ENCODE results near the gene C15orf39. TPM values are rescaled to one million over a fixed set of nuclear protein-coding genes. Genes with fewer than 3 reads are reported as not detected.
A peak's percentile ranks its signal among the peaks of the same experiment; 100 is the strongest.

C15orf39 gene
- polyA plus RNA-seq, 4 donors: 6.5 to 20.6 (median 11.9) TPM

GRCh38 chr15:75176396-75176761 is 25.3 kb upstream of the C15orf39 start:
- Histone ChIP-seq H3K27ac (ENCODE audit: low read depth in 1 of 3, low read length in 2 of 3) (peak overlapping the region in 1 of 3 donors; percentile 19), H3K36me3 (ENCODE audit: control insufficient read depth in 3 of 3, insufficient read depth in 2 of 3, low read depth in 1 of 3, low read length in 3 of 3) (no peaks in the 10 kb centered on the region), H3K27me3 (ENCODE audit: control insufficient read depth in 3 of 3, insufficient read depth in 3 of 3, low read length in 3 of 3) (peaks cover 0 to 4% (median 0%) of the 10 kb centered on the region in 3 donors), H3K4me3 (ENCODE audit: low read depth in 1 of 3, low read length in 3 of 3) (no peak overlapping the region), H3K4me1 (ENCODE audit: control insufficient read depth in 3 of 3, insufficient read depth in 2 of 3, low read depth in 1 of 3, low read length in 2 of 3) (peaks cover 0 to 33% (median 12%) of the 10 kb centered on the region in 3 donors), H3K9me3 (ENCODE audit: control insufficient read depth in 2 of 2, insufficient read depth in 1 of 2, low read depth in 1 of 2, low read length in 1 of 2) (no peaks in the 10 kb centered on the region)
- DNase-seq (no peak), FAIRE-seq (no peak)
- WGBS, 3 donors: 82 to 87% (median 87%) methylated on average over 4 of the region's 4 CpGs

GRCh38 chr15:75177360-75178071 is 24.2 kb upstream of the C15orf39 start:
- Histone ChIP-seq H3K4me3 (ENCODE audit: low read depth in 1 of 3, low read length in 3 of 3) (no peak overlapping the region), H3K27me3 (ENCODE audit: control insufficient read depth in 3 of 3, insufficient read depth in 3 of 3, low read length in 3 of 3) (peaks cover 0 to 4% (median 0%) of the 10 kb centered on the region in 3 donors), H3K9me3 (ENCODE audit: control insufficient read depth in 2 of 2, insufficient read depth in 1 of 2, low read depth in 1 of 2, low read length in 1 of 2) (no peaks in the 10 kb centered on the region), H3K4me1 (ENCODE audit: control insufficient read depth in 3 of 3, insufficient read depth in 2 of 3, low read depth in 1 of 3, low read length in 2 of 3) (peaks cover 2 to 45% (median 14%) of the 10 kb centered on the region in 3 donors), H3K36me3 (ENCODE audit: control insufficient read depth in 3 of 3, insufficient read depth in 2 of 3, low read depth in 1 of 3, low read length in 3 of 3) (no peaks in the 10 kb centered on the region), H3K27ac (ENCODE audit: low read depth in 1 of 3, low read length in 2 of 3) (peak overlapping the region in 1 of 3 donors; percentile 18)
- WGBS, 3 donors: 62 to 72% (median 67%) methylated on average over 6 of the region's 6 CpGs
- no peak for FAIRE-seq
- no peak for DNase-seq

- DNase-seq (peak in 1 of 2 donors; percentile 70), FAIRE-seq (no peak)
- peak overlapping the region in 1 of 3 donors; percentile 64 for H3K27ac ChIP-seq (ENCODE audit: low read depth in 1 of 3, low read length in 2 of 3)
- peaks cover 2 to 51% (median 14%) of the 10 kb centered on the region in 3 donors for H3K4me1 ChIP-seq (ENCODE audit: control insufficient read depth in 3 of 3, insufficient read depth in 2 of 3, low read depth in 1 of 3, low read length in 2 of 3)
- 15 to 26% (median 22%) methylated on average over 47 to 53 of the region's 53 CpGs for WGBS, 3 donors
- H3K27me3 ChIP-seq (ENCODE audit: control insufficient read depth in 3 of 3, insufficient read depth in 3 of 3, low read length in 3 of 3): peaks cover 0 to 4% (median 0%) of the 10 kb centered on the region in 3 donors
- no peaks in the 10 kb centered on the region for H3K9me3 ChIP-seq (ENCODE audit: control insufficient read depth in 2 of 2, insufficient read depth in 1 of 2, low read depth in 1 of 2, low read length in 1 of 2)
- peak overlapping the region in 2 of 3 donors; percentile 10 to 16 for H3K4me3 ChIP-seq (ENCODE audit: low read depth in 1 of 3, low read length in 3 of 3)
- H3K36me3 ChIP-seq (ENCODE audit: control insufficient read depth in 3 of 3, insufficient read depth in 2 of 3, low read depth in 1 of 3, low read length in 3 of 3): no peaks in the 10 kb centered on the region
Measured at GRCh38 chr15:75178171-75178937, 23.3 kb upstream of the C15orf39 start.

- peaks cover 2 to 51% (median 14%) of the 10 kb centered on the region in 3 donors for H3K4me1 ChIP-seq (ENCODE audit: control insufficient read depth in 3 of 3, insufficient read depth in 2 of 3, low read depth in 1 of 3, low read length in 2 of 3)
- DNase-seq (no peak), FAIRE-seq (no peak)
- no peaks in the 10 kb centered on the region for H3K36me3 ChIP-seq (ENCODE audit: control insufficient read depth in 3 of 3, insufficient read depth in 2 of 3, low read depth in 1 of 3, low read length in 3 of 3)
- H3K4me3 ChIP-seq (ENCODE audit: low read depth in 1 of 3, low read length in 3 of 3): peak overlapping the region in 1 of 3 donors; percentile 16
- H3K27me3 ChIP-seq (ENCODE audit: control insufficient read depth in 3 of 3, insufficient read depth in 3 of 3, low read length in 3 of 3): peaks cover 0 to 4% (median 0%) of the 10 kb centered on the region in 3 donors
- H3K27ac ChIP-seq (ENCODE audit: low read depth in 1 of 3, low read length in 2 of 3): peak overlapping the region in 1 of 3 donors; percentile 64
- 61 to 79% (median 69%) methylated on average over 18 to 20 of the region's 20 CpGs for WGBS, 3 donors
- no peaks in the 10 kb centered on the region for H3K9me3 ChIP-seq (ENCODE audit: control insufficient read depth in 2 of 2, insufficient read depth in 1 of 2, low read depth in 1 of 2, low read length in 1 of 2)
Measured at GRCh38 chr15:75178938-75179745, 22.5 kb upstream of the C15orf39 start.

GRCh38 chr15:75179746-75180140 is 21.9 kb upstream of the C15orf39 start:
- H3K9me3 ChIP-seq (ENCODE audit: control insufficient read depth in 2 of 2, insufficient read depth in 1 of 2, low read depth in 1 of 2, low read length in 1 of 2): no peaks in the 10 kb centered on the region
- DNase-seq: no peak
- FAIRE-seq: no peak
- no peak overlapping the region for H3K27ac ChIP-seq (ENCODE audit: low read depth in 1 of 3, low read length in 2 of 3)
- WGBS, 3 donors: 81 to 89% (median 85%) methylated on average over 4 of the region's 4 CpGs
- no peak overlapping the region for H3K4me3 ChIP-seq (ENCODE audit: low read depth in 1 of 3, low read length in 3 of 3)
- H3K4me1 ChIP-seq (ENCODE audit: control insufficient read depth in 3 of 3, insufficient read depth in 2 of 3, low read depth in 1 of 3, low read length in 2 of 3): peaks cover 2 to 51% (median 14%) of the 10 kb centered on the region in 3 donors
- no peaks in the 10 kb centered on the region for H3K36me3 ChIP-seq (ENCODE audit: control insufficient read depth in 3 of 3, insufficient read depth in 2 of 3, low read depth in 1 of 3, low read length in 3 of 3)
- peaks cover 0 to 4% (median 0%) of the 10 kb centered on the region in 3 donors for H3K27me3 ChIP-seq (ENCODE audit: control insufficient read depth in 3 of 3, insufficient read depth in 3 of 3, low read length in 3 of 3)

- H3K4me1 ChIP-seq (ENCODE audit: control insufficient read depth in 3 of 3, insufficient read depth in 2 of 3, low read depth in 1 of 3, low read length in 2 of 3): peaks cover 2 to 51% (median 14%) of the 10 kb centered on the region in 3 donors
Measured at GRCh38 chr15:75181780-75182179, 19.9 kb upstream of the C15orf39 start.

GRCh38 chr15:75182187-75183131 is 19.2 kb upstream of the C15orf39 start:
- 17 to 51% (median 34%) methylated on average over 12 of the region's 12 CpGs for WGBS, 3 donors
- H3K27ac ChIP-seq (ENCODE audit: low read depth in 1 of 3, low read length in 2 of 3): peak overlapping the region in 2 of 3 donors; percentile 25 to 43
- peaks cover 2 to 49% (median 12%) of the 10 kb centered on the region in 3 donors for H3K4me1 ChIP-seq (ENCODE audit: control insufficient read depth in 3 of 3, insufficient read depth in 2 of 3, low read depth in 1 of 3, low read length in 2 of 3)
- FAIRE-seq (no peak), DNase-seq (peak; percentile 81 to 83)
- H3K27me3 ChIP-seq (ENCODE audit: control insufficient read depth in 3 of 3, insufficient read depth in 3 of 3, low read length in 3 of 3): peaks cover 0 to 4% (median 0%) of the 10 kb centered on the region in 3 donors
- no peaks in the 10 kb centered on the region for H3K36me3 ChIP-seq (ENCODE audit: control insufficient read depth in 3 of 3, insufficient read depth in 2 of 3, low read depth in 1 of 3, low read length in 3 of 3)
- no peaks in the 10 kb centered on the region for H3K9me3 ChIP-seq (ENCODE audit: control insufficient read depth in 2 of 2, insufficient read depth in 1 of 2, low read depth in 1 of 2, low read length in 1 of 2)
- H3K4me3 ChIP-seq (ENCODE audit: low read depth in 1 of 3, low read length in 3 of 3): no peak overlapping the region

More at GRCh38 chr15:75181780-75182179, 19.9 kb upstream of the C15orf39 start:
- Histone ChIP-seq H3K36me3 (ENCODE audit: control insufficient read depth in 3 of 3, insufficient read depth in 2 of 3, low read depth in 1 of 3, low read length in 3 of 3) (no peaks in the 10 kb centered on the region), H3K4me3 (ENCODE audit: low read depth in 1 of 3, low read length in 3 of 3) (no peak overlapping the region), H3K9me3 (ENCODE audit: control insufficient read depth in 2 of 2, insufficient read depth in 1 of 2, low read depth in 1 of 2, low read length in 1 of 2) (no peaks in the 10 kb centered on the region), H3K27me3 (ENCODE audit: control insufficient read depth in 3 of 3, insufficient read depth in 3 of 3, low read length in 3 of 3) (peaks cover 0 to 4% (median 0%) of the 10 kb centered on the region in 3 donors), H3K27ac (ENCODE audit: low read depth in 1 of 3, low read length in 2 of 3) (no peak overlapping the region)
- 13 to 50% (median 40%) methylated on average over 5 of the region's 5 CpGs for WGBS, 3 donors
- no peak for FAIRE-seq
- no peak for DNase-seq
